WTC11 (cell line): Measurements from ENCODE around the gene CTXN3. TPM values are rescaled to one million over a fixed set of nuclear protein-coding genes. Genes with fewer than 3 reads are reported as not detected.

Experiments used
- ATAC-seq: fragments of 200-7000 bp; cut with Tn5 transposase; 2 replicates; pipeline ENCODE4 v1.10.0; 2021; ENCODE audit warnings: mild to moderate bottlenecking, moderate library complexity
- CTCF ChIA-PET: fragments of 300-600 bp; sonication (Branson Sonifier 250); formaldehyde crosslinking; loops from one replicate; lab custom pipeline; 2021; ENCODE audit warnings: antibody characterized with exemption; lab: Charles Lee
- POLR2A ChIA-PET: fragments of 350-600 bp; sonication (Branson Sonifier 250); formaldehyde crosslinking; loops from one replicate; lab custom pipeline; 2021; ENCODE audit warnings: antibody characterized with exemption; lab: Charles Lee
- DNase-seq: peaks from one replicate; pipeline ENCODE4 v3.0.0; 2021; ENCODE audit warnings: low spot score
- H3K27ac Mint-ChIP-seq: 2 replicates; pipeline ENCODE4 v1.8.0; 2021; ENCODE audit warnings: mixed read lengths
- H3K27me3 Mint-ChIP-seq: 2 replicates; pipeline ENCODE4 v1.8.0; 2021; ENCODE audit warnings: low read depth, mild to moderate bottlenecking, moderate library complexity, mixed read lengths
- H3K36me3 Mint-ChIP-seq: 2 replicates; pipeline ENCODE4 v1.8.0; 2021; ENCODE audit warnings: mixed read lengths
- H3K4me1 Mint-ChIP-seq: 2 replicates; pipeline ENCODE4 v1.8.0; 2022; ENCODE audit warnings: mixed read lengths
- H3K4me3 Mint-ChIP-seq: 2 replicates; pipeline ENCODE4 v1.8.0; 2021; ENCODE audit warnings: mild to moderate bottlenecking, moderate library complexity, mixed read lengths
- H3K9me3 Mint-ChIP-seq: 2 replicates; pipeline ENCODE4 v1.8.0; 2021; ENCODE audit warnings: mixed read lengths
- CBFB ChIP-seq: sonication (generic); formaldehyde crosslinking; IDR thresholded peaks from 2 replicates; pipeline ENCODE4 v1.8.1; 2022; ENCODE audit warnings: mild to moderate bottlenecking, low read depth, missing genetic modification reagents
- ELF4 ChIP-seq: sonication (generic); formaldehyde crosslinking; IDR thresholded peaks from 2 replicates; pipeline ENCODE4 v1.8.1; 2022; ENCODE audit warnings: low read depth, mild to moderate bottlenecking, moderate library complexity, missing genetic modification reagents
- IRF2 ChIP-seq: sonication (generic); formaldehyde crosslinking; IDR thresholded peaks from 2 replicates; pipeline ENCODE4 v1.8.0; 2022; ENCODE audit warnings: low read depth, missing genetic modification reagents, borderline replicate concordance
- JAZF1 ChIP-seq: fragments of 250-450 bp; sonication (Bioruptor Pico); IDR thresholded peaks from 2 replicates; pipeline ENCODE4 v1.9.0; 2021; ENCODE audit warnings: moderate library complexity, mild to moderate bottlenecking, inconsistent platforms
- KAT7 ChIP-seq: sonication (generic); formaldehyde crosslinking; IDR thresholded peaks from 2 replicates; pipeline ENCODE4 v1.8.1; 2023; ENCODE audit warnings: missing genetic modification reagents, mild to moderate bottlenecking, borderline replicate concordance
- MXD4 ChIP-seq: fragments of 250-450 bp; sonication (Bioruptor Pico); IDR thresholded peaks from 2 replicates; pipeline ENCODE4 v1.8.0; 2021; ENCODE audit warnings: mild to moderate bottlenecking, moderate library complexity, borderline replicate concordance
- NFE2L1 ChIP-seq: sonication (generic); formaldehyde crosslinking; IDR thresholded peaks from 2 replicates; pipeline ENCODE4 v1.8.1; 2023; ENCODE audit warnings: missing genetic modification reagents
- NR1H2 ChIP-seq: sonication (generic); formaldehyde crosslinking; IDR thresholded peaks from 2 replicates; pipeline ENCODE4 v1.9.0; 2021; ENCODE audit warnings: mild to moderate bottlenecking, moderate library complexity, missing genetic modification reagents
- NR3C1 ChIP-seq: sonication (generic); formaldehyde crosslinking; conservative IDR thresholded peaks from 2 replicates; pipeline ENCODE4 v1.8.1; 2023; ENCODE audit warnings: low read depth, mild to moderate bottlenecking, missing genetic modification reagents
- OVOL2 ChIP-seq: fragments of 250-450 bp; sonication (Bioruptor Pico); IDR thresholded peaks from 2 replicates; pipeline ENCODE4 v1.9.0; 2021; ENCODE audit warnings: mild to moderate bottlenecking, borderline replicate concordance
- RELA ChIP-seq: sonication (generic); formaldehyde crosslinking; IDR thresholded peaks from 2 replicates; pipeline ENCODE4 v1.8.1; 2022; ENCODE audit warnings: missing genetic modification reagents, mild to moderate bottlenecking, borderline replicate concordance
- ZNF232 ChIP-seq: sonication (generic); formaldehyde crosslinking; IDR thresholded peaks from 2 replicates; pipeline ENCODE4 v1.8.0; 2022; ENCODE audit warnings: mild to moderate bottlenecking, missing genetic modification reagents
- total RNA-seq: library from RNA; stranded (reverse); gene quantifications from 3 replicates; pipeline ENCODE4 v1.2.3, GENCODE V29; 2021
- TF ChIP-seq, protein P1 (sequence below): sonication (generic); formaldehyde crosslinking; IDR thresholded peaks from 2 replicates; pipeline ENCODE4 v1.8.1; 2022; ENCODE audit warnings: mild to moderate bottlenecking, missing genetic modification reagents, moderate library complexity, borderline replicate concordance
- TF ChIP-seq, protein P2 (sequence below): sonication (generic); formaldehyde crosslinking; IDR thresholded peaks from 2 replicates; pipeline ENCODE4 v1.8.1; 2023; ENCODE audit warnings: mild to moderate bottlenecking, moderate library complexity, missing genetic modification reagents
- TF ChIP-seq, protein P3 (sequence below): sonication (generic); formaldehyde crosslinking; IDR thresholded peaks from 2 replicates; pipeline ENCODE4 v1.8.0; 2023; ENCODE audit warnings: mild to moderate bottlenecking, missing genetic modification reagents
- TF ChIP-seq, protein P4 (sequence below): sonication (generic); formaldehyde crosslinking; IDR thresholded peaks from 2 replicates; pipeline ENCODE4 v1.8.0; 2022; ENCODE audit warnings: mild to moderate bottlenecking, missing genetic modification reagents
- TF ChIP-seq, protein P5 (sequence below): sonication (generic); formaldehyde crosslinking; IDR thresholded peaks from 2 replicates; pipeline ENCODE4 v1.8.0; 2022; ENCODE audit warnings: mild to moderate bottlenecking, missing genetic modification reagents
- TF ChIP-seq, protein P6 (sequence below): sonication (generic); formaldehyde crosslinking; IDR thresholded peaks from 2 replicates; pipeline ENCODE4 v1.8.1; 2022; ENCODE audit warnings: mild to moderate bottlenecking, moderate library complexity, missing genetic modification reagents
- TF ChIP-seq, protein P7 (sequence below): sonication (generic); formaldehyde crosslinking; IDR thresholded peaks from 2 replicates; pipeline ENCODE4 v1.8.1; 2023; ENCODE audit warnings: mild to moderate bottlenecking, missing genetic modification reagents

Gene CTXN3
- total RNA-seq, 1 experiment from 2014 or later, result not detected

DNA sequence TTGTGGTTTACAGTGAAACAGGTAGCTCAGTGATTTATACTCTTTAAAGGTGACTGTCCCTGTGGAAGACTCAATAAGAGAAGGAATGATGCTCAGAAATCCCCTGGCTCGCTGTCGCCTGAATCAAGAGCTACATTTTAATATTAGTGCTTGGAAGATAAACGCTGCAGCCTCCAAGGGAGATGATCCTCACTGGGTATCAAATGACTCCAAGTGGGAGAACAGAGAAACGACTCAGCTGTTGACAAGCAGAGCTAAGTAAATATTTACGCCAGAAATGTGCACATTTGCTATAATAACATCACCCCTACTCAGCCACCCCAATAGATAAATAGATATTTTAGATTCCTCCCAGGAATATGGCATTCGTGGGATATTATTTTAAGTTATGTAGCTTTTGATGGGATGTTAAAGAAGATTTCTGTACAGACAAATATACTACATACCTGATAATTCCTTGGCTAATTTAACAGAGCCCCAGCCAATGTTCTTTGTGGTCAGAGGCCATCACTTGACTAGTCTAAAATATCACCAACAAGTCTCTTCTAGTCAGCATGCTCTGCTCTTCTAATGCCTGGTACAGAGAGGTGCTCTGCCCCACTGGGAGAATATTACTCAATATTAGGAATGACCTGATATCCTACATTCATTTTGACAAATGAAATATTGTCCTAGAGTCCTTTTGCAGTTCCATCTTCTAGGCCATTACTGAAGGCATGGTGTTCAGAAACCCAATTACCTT lies 36.0 kb downstream of the CTXN3 start:
- no peaks in the 10 kb centered on the region for H3K9me3 Mint-ChIP-seq
- H3K4me1 Mint-ChIP-seq, result no peaks in the 10 kb centered on the region
- no peak for ATAC-seq
- H3K36me3 Mint-ChIP-seq, result no peaks in the 10 kb centered on the region
- no peak overlapping the region for H3K4me3 Mint-ChIP-seq
- no peak overlapping the region for H3K27ac Mint-ChIP-seq
- no peak for DNase-seq
- ChIA-PET CTCF (interaction anchor here (0.9 kb wide), 1 partner anchor 180 kb away, joined by 3 read pairs; no protein-coding TSS in a partner anchor), POLR2A (no interaction called here)
- H3K27me3 Mint-ChIP-seq, result no peaks in the 10 kb centered on the region
- TF ChIP-seq JAZF1 (no peak), ELF4 (no peak), OVOL2 (CRISPR knock-in tag) (no peak), MXD4 (CRISPR knock-in tag) (no peak), NR1H2 (CRISPR knock-in tag) (no peak), CBFB (CRISPR knock-in tag) (no peak), RELA (CRISPR knock-in tag) (no peak), NFE2L1 (no peak)
- TF ChIP-seq, protein P1, sequence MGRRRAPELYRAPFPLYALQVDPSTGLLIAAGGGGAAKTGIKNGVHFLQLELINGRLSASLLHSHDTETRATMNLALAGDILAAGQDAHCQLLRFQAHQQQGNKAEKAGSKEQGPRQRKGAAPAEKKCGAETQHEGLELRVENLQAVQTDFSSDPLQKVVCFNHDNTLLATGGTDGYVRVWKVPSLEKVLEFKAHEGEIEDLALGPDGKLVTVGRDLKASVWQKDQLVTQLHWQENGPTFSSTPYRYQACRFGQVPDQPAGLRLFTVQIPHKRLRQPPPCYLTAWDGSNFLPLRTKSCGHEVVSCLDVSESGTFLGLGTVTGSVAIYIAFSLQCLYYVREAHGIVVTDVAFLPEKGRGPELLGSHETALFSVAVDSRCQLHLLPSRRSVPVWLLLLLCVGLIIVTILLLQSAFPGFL (CRISPR knock-in tag), result no peak
- TF ChIP-seq, protein P2, sequence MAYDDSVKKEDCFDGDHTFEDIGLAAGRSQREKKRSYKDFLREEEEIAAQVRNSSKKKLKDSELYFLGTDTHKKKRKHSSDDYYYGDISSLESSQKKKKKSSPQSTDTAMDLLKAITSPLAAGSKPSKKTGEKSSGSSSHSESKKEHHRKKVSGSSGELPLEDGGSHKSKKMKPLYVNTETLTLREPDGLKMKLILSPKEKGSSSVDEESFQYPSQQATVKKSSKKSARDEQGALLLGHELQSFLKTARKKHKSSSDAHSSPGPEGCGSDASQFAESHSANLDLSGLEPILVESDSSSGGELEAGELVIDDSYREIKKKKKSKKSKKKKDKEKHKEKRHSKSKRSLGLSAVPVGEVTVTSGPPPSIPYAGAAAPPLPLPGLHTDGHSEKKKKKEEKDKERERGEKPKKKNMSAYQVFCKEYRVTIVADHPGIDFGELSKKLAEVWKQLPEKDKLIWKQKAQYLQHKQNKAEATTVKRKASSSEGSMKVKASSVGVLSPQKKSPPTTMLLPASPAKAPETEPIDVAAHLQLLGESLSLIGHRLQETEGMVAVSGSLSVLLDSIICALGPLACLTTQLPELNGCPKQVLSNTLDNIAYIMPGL (CRISPR knock-in tag), result no peak
- TF ChIP-seq, protein P3, sequence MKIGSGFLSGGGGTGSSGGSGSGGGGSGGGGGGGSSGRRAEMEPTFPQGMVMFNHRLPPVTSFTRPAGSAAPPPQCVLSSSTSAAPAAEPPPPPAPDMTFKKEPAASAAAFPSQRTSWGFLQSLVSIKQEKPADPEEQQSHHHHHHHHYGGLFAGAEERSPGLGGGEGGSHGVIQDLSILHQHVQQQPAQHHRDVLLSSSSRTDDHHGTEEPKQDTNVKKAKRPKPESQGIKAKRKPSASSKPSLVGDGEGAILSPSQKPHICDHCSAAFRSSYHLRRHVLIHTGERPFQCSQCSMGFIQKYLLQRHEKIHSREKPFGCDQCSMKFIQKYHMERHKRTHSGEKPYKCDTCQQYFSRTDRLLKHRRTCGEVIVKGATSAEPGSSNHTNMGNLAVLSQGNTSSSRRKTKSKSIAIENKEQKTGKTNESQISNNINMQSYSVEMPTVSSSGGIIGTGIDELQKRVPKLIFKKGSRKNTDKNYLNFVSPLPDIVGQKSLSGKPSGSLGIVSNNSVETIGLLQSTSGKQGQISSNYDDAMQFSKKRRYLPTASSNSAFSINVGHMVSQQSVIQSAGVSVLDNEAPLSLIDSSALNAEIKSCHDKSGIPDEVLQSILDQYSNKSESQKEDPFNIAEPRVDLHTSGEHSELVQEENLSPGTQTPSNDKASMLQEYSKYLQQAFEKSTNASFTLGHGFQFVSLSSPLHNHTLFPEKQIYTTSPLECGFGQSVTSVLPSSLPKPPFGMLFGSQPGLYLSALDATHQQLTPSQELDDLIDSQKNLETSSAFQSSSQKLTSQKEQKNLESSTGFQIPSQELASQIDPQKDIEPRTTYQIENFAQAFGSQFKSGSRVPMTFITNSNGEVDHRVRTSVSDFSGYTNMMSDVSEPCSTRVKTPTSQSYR, result no peak
- TF ChIP-seq, protein P4, sequence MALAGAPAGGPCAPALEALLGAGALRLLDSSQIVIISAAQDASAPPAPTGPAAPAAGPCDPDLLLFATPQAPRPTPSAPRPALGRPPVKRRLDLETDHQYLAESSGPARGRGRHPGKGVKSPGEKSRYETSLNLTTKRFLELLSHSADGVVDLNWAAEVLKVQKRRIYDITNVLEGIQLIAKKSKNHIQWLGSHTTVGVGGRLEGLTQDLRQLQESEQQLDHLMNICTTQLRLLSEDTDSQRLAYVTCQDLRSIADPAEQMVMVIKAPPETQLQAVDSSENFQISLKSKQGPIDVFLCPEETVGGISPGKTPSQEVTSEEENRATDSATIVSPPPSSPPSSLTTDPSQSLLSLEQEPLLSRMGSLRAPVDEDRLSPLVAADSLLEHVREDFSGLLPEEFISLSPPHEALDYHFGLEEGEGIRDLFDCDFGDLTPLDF (CRISPR knock-in tag), result no peak
- TF ChIP-seq, protein P5, sequence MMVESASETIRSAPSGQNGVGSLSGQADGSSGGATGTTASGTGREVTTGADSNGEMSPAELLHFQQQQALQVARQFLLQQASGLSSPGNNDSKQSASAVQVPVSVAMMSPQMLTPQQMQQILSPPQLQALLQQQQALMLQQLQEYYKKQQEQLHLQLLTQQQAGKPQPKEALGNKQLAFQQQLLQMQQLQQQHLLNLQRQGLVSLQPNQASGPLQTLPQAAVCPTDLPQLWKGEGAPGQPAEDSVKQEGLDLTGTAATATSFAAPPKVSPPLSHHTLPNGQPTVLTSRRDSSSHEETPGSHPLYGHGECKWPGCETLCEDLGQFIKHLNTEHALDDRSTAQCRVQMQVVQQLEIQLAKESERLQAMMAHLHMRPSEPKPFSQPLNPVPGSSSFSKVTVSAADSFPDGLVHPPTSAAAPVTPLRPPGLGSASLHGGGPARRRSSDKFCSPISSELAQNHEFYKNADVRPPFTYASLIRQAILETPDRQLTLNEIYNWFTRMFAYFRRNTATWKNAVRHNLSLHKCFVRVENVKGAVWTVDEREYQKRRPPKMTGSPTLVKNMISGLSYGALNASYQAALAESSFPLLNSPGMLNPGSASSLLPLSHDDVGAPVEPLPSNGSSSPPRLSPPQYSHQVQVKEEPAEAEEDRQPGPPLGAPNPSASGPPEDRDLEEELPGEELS (CRISPR knock-in tag), result no peak
- TF ChIP-seq, protein P6, sequence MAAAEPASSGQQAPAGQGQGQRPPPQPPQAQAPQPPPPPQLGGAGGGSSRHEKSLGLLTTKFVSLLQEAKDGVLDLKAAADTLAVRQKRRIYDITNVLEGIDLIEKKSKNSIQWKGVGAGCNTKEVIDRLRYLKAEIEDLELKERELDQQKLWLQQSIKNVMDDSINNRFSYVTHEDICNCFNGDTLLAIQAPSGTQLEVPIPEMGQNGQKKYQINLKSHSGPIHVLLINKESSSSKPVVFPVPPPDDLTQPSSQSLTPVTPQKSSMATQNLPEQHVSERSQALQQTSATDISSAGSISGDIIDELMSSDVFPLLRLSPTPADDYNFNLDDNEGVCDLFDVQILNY, result no peak

DNA sequence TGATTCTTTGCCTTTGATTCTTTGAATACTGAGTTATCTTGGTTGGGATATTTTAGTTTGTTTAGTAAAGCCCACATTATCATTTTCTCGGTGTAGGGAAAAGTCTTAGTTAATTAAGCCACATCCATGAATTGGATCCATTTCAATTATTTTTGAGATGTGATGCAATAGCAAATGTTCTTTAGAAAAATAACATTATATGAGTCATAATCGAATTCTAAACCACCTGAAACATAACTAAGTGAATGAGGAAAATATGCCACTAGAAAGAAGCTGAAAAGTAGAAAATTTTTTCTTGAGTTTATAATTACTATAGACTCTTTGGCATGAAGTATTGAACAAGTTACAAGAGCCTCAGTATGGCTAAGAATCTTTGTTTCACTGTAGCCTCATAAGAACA lies 36.8 kb downstream of the CTXN3 start:
- H3K4me3 Mint-ChIP-seq, result no peak overlapping the region
- ChIA-PET CTCF (no interaction called here), POLR2A (no interaction called here)
- no peaks in the 10 kb centered on the region for H3K4me1 Mint-ChIP-seq
- H3K36me3 Mint-ChIP-seq, result no peaks in the 10 kb centered on the region
- H3K27me3 Mint-ChIP-seq, result no peaks in the 10 kb centered on the region
- DNase-seq (no peak), ATAC-seq (no peak)
- H3K27ac Mint-ChIP-seq, result no peak overlapping the region
- peaks cover 2% of the 10 kb centered on the region for H3K9me3 Mint-ChIP-seq
- TF ChIP-seq, protein P7, sequence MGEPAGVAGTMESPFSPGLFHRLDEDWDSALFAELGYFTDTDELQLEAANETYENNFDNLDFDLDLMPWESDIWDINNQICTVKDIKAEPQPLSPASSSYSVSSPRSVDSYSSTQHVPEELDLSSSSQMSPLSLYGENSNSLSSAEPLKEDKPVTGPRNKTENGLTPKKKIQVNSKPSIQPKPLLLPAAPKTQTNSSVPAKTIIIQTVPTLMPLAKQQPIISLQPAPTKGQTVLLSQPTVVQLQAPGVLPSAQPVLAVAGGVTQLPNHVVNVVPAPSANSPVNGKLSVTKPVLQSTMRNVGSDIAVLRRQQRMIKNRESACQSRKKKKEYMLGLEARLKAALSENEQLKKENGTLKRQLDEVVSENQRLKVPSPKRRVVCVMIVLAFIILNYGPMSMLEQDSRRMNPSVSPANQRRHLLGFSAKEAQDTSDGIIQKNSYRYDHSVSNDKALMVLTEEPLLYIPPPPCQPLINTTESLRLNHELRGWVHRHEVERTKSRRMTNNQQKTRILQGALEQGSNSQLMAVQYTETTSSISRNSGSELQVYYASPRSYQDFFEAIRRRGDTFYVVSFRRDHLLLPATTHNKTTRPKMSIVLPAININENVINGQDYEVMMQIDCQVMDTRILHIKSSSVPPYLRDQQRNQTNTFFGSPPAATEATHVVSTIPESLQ (CRISPR knock-in tag), result no peak
- TF ChIP-seq JAZF1, result no peak
- no peak for TF ChIP-seq KAT7
- no peak for TF ChIP-seq ELF4
- TF ChIP-seq NR3C1 (CRISPR knock-in tag), result no peak
- TF ChIP-seq ZNF232 (CRISPR knock-in tag), result no peak
- TF ChIP-seq, protein P2 (CRISPR knock-in tag), result no peak
- no peak for TF ChIP-seq NR1H2 (CRISPR knock-in tag)
- no peak for TF ChIP-seq IRF2 (CRISPR knock-in tag)
